ENCODE measurements around the gene GLYATL1.

DNA sequence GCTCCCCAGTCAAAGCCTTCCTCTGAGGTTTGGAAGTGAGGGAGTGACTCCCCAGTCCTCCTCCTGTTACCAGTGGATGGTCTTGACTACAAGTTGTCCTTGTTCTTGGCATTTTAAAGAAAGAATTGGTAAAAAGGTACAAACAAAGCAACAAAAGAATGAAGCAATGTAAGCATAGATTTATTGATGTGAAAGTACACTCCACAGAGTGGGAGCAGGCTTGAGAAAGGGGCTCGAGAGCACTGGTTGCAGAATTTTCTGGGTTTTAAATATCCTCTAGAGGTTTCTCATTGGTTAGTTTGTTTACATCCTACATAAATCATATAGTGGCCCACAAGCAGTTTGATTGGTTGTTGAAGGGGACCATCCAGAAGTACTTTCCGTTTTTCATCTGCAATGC is 22.7 kb upstream of the GLYATL1 start:
- TF ChIP-seq, protein P1, sequence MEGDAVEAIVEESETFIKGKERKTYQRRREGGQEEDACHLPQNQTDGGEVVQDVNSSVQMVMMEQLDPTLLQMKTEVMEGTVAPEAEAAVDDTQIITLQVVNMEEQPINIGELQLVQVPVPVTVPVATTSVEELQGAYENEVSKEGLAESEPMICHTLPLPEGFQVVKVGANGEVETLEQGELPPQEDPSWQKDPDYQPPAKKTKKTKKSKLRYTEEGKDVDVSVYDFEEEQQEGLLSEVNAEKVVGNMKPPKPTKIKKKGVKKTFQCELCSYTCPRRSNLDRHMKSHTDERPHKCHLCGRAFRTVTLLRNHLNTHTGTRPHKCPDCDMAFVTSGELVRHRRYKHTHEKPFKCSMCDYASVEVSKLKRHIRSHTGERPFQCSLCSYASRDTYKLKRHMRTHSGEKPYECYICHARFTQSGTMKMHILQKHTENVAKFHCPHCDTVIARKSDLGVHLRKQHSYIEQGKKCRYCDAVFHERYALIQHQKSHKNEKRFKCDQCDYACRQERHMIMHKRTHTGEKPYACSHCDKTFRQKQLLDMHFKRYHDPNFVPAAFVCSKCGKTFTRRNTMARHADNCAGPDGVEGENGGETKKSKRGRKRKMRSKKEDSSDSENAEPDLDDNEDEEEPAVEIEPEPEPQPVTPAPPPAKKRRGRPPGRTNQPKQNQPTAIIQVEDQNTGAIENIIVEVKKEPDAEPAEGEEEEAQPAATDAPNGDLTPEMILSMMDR (IDR thresholded peaks at IDR 0.05): no peak
- no peak for TF ChIP-seq POLR2A (IDR thresholded peaks at IDR 0.05)

Data from heart left ventricle (tissue), 13 donors.